GM04504 (cell line): ENCODE results near the gene MRPL42.
A peak's percentile ranks its signal among the peaks of the same experiment; 100 is the strongest.
"Not testable (repeated sequence)": the region's sequence is repeated elsewhere in the genome, so short reads cannot be mapped to it uniquely, and the experiment has no call there.

Experiments
- DNase-seq: peaks from one replicate; pipeline ENCODE4 v3.0.0-alpha.2; 2012; ENCODE audit warnings: low read depth

MRPL42 gene

GRCh38 chr12:93467351-93468007, at the start of gene MRPL42:
TSS of gene MRPL42 (plus strand) at chr12:93467514. CDS start at chr12:93469286, 1,772 bp downstream.
- DNase-seq, result peak; percentile 75

- DNase-seq, result no peak
Measured at GRCh38 chr12:93417967-93418480, 49.3 kb upstream of the MRPL42 start.

GRCh38 chr12:93419388-93420034, 47.8 kb upstream of the MRPL42 start:
- no peak for DNase-seq

- DNase-seq, result no peak
Measured at GRCh38 chr12:93422050-93422449, 45.3 kb upstream of the MRPL42 start.

- no peak for DNase-seq
Measured at GRCh38 chr12:93425736-93426411, 41.4 kb upstream of the MRPL42 start.

- DNase-seq, result no peak
Measured at GRCh38 chr12:93426412-93426805, 40.9 kb upstream of the MRPL42 start.

GRCh38 chr12:93427779-93428564, 39.3 kb upstream of the MRPL42 start:
- DNase-seq, result no peak

GRCh38 chr12:93429448-93429847, 37.9 kb upstream of the MRPL42 start:
- DNase-seq, result no peak

- no peak for DNase-seq
Measured at GRCh38 chr12:93429852-93430251, 37.5 kb upstream of the MRPL42 start.

GRCh38 chr12:93430280-93430679, 37.0 kb upstream of the MRPL42 start:
- no peak for DNase-seq

GRCh38 chr12:93432031-93432430, 35.3 kb upstream of the MRPL42 start:
- DNase-seq, result not testable (repeated sequence)

GRCh38 chr12:93434256-93434865, 33.0 kb upstream of the MRPL42 start:
- no peak for DNase-seq

GRCh38 chr12:93438266-93439050, 28.9 kb upstream of the MRPL42 start:
- no peak for DNase-seq

GRCh38 chr12:93440043-93440835, 27.1 kb upstream of the MRPL42 start:
- no peak for DNase-seq

GRCh38 chr12:93441081-93441616, 26.2 kb upstream of the MRPL42 start:
- no peak for DNase-seq

GRCh38 chr12:93441617-93442410, 25.5 kb upstream of the MRPL42 start, which contains the start of gene UBE2N:
TSS of gene UBE2N (minus strand) at chr12:93441947. CDS start at chr12:93441884, 63 bp downstream.
- DNase-seq, result peak; percentile 91

GRCh38 chr12:93442411-93443340, 24.6 kb upstream of the MRPL42 start:
- DNase-seq, result no peak

- DNase-seq, result no peak
Measured at GRCh38 chr12:93443576-93443975, 23.7 kb upstream of the MRPL42 start.
